GM18907 (cell line): Measurements from ENCODE around the gene PLIN1.

Experiments
- ATAC-seq: cut with Tn5 transposase; IDR thresholded peaks from one replicate; pipeline ENCODE4 v1.9.1; 2021; ENCODE audit warnings: mild to moderate bottlenecking, moderate library complexity; ENCODE audit not compliant: unreplicated experiment

PLIN1 gene

DNA sequence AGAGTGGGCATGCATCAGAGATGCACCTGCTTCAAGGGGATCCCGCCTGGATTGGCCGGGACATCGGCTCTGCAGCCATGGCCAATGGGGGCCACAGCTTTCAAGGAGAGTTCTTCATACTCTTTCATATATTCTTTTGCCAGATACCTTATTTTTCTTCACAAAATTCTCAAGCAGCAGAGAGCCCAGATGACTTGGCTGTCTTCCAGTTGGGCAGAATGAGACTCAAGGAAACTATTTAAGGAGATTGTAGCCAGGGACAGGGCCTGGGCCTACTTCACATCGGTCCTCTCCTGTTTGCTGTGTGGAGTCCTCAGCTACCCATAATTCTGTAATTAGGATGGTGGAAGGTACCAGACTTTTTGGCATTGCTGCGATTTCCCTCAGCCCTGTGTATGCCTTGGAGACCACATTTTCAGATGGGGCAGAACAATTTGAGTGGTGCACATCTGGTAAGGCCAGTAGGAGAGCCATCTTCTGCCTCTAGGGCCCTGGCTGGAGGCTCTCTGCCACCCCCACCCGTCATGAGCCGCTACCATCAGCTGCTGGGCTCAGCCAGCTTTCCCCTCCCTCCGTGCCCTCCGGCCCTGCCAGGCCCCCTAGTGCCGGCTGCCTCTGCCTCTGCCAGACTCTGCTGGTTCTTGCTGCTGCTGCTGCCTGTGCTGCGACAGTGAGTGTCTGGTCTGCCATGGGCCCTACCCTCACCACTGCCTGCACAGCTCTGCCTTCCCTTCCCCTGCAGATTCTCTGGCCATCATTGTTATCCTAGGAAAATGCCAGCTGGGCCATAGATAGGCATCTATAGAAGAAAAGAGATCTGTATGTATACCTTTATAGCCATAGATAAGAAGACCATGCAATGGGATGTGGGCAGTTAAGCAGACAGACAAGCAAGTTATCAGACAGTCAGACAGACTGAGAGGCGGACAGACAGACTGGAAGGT lies 6.7 kb downstream of the PLIN1 start:
- ATAC-seq: no peak

DNA sequence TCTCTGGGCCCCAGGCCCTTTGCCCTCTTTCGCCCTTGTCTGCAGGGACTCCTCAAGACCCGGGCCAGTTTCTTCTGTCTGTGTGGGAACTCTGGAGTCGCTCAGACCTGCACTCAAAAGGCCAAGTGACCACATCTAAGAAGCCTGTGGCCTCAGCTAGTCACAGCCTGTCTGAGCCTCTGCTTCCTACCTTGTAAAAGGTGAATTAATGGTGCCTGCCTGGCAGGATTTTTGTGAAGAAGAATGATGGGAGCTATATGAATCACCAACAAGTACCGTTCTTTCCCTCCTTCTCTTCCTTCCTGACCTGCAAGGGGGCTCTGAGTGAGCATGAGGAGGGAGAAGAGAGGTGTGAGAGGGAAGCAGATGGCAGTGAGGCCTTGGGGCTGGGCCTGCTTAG lies 7.5 kb downstream of the PLIN1 start:
- no peak for ATAC-seq

DNA sequence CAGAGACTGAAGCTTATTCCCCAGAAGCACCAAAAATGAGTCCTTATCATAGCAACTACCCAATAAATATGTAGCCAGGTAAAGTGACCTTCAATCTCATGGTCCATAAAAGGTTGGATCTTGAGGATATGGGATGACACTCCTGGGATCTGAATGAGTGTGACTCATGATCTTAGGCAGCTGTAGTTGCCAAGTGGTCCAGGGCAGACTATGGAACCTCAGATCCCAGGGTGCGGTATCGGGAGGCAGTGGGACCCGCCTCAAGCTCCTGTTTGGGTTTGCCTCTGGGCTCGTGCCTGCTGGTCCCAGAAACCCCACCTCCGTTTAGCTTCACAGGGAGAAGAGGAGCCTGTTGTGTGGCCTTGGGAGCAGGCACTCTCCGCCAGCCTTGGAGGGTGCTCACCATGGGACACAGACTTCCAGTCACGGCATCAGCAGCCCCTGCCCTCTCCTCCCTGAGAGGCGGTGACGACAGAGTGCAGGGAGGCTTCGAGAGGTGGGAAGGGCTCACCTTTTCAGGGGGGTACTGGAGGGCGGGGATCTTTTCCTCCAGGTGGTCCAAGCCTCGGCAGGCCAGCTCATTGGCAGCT lies 8.1 kb downstream of the PLIN1 start:
- no peak for ATAC-seq

DNA sequence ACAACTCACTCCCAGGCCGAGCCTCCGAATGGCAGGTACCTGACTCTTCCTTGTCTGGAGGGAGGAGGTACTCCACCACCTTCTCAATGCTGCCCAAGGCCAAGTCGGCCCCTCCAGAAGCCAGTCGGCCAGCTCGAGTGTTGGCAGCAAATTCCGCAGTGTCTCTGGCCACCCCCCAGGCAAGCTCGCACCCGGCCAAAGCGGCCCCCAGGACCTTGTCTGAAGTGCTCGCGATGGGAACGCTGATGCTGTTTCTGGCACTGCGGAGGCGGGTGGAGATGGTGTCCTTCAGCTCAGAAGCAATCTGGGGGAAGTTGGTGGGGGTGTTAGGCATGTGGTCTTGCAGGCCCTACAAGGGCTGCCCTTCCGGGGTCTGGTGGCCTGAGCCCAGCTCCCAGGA lies 9.2 kb downstream of the PLIN1 start:
- ATAC-seq: no peak

DNA sequence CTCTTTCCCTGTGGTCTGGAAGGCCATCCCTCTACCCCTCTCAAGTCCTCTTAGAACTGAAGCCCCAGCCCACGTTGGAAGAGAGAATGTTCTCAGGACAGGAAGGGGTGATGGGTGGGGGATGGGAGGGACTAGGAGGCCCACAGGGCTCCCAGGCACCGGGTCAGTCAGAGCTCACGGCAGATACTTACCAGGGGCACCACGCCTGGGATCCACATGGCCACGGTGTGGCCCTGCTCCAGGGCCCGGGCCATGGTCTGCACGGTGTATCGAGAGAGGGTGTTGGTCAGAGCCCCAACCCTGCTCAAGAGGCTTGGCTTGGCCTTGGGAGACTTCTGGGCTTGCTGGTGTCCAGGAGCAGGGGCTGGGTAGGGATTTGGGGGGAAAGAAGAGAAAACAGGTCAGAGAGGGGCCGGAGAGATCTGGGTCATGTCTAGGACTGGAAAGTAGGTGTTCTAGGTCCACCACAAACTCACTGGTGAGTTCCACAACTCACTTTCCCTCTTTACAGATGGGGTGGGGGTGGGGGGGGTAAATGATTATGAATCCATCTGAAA lies 9.8 kb downstream of the PLIN1 start:
- no peak for ATAC-seq

DNA sequence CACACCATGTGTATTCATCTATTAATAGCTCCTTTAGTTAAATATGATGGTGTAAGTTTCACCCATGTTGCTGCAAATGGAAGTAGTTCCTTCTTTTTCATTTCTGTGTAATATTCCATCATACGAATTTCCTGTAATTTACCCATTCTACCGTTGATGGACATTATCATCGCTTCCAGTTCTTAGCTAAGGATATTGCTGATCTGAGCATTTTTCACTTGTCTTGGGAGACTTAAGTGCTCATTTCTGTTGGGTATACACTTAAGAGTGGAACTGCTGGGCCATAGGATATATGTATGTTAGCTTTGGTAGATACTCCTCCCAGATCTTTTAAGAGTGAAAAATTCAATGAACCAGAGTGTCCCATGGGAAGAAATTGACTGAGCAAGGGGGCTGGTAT lies 11.0 kb downstream of the PLIN1 start:
- no peak for ATAC-seq

DNA sequence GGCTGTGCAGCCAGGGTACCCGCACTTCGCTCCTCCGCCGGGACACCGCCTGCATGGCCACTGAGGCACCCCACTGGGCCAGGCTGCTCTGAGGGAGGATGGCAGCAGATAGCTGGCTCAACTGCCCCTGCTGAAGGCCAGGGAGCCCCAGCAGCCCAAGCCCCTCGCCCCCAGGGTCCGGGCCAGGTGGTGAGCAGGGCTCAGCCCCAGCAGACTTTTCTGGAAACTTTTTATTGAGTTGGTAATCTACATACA lies 11.5 kb downstream of the PLIN1 start:
- no peak for ATAC-seq

DNA sequence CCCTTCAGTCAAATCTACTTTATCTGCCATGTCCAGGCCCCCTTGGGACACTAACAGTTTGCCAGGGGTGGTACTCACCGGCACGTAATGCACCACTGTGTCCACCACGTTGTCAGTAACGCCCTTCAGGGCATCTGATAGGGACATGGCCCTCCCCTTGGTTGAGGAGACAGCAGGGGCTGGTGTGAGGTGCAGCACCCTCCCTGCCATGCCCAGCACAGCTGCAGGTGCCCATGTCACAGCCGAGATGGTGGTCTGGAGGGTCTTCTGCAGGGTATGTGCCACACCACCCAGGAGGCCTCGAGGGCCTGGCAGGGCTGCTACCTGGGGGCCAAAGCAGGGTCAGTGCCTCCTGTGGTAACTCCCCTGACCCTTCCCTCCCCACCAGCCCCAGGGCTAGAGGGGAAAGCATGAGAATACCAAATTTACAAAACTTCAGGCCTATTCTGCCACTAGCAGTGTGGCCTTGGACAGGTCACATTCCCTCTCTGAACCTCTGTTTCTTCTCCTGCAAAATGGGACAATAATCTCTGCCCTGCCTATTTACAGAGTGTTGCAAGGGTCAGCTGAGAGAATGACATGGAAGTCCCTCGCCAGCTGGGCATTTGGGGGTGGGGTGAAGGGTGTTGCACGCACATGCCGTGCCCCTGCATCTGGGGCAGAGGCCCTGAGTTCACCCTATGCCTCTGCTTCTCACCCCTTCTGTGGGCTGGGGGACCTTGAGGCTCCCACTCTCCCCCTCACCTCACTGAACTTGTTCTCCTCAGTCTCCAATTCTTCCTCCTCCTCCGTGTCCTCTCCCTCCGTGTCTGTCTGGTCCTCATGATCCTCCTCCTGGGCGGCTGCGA lies 12.1 kb downstream of the PLIN1 start:
- no peak for ATAC-seq

DNA sequence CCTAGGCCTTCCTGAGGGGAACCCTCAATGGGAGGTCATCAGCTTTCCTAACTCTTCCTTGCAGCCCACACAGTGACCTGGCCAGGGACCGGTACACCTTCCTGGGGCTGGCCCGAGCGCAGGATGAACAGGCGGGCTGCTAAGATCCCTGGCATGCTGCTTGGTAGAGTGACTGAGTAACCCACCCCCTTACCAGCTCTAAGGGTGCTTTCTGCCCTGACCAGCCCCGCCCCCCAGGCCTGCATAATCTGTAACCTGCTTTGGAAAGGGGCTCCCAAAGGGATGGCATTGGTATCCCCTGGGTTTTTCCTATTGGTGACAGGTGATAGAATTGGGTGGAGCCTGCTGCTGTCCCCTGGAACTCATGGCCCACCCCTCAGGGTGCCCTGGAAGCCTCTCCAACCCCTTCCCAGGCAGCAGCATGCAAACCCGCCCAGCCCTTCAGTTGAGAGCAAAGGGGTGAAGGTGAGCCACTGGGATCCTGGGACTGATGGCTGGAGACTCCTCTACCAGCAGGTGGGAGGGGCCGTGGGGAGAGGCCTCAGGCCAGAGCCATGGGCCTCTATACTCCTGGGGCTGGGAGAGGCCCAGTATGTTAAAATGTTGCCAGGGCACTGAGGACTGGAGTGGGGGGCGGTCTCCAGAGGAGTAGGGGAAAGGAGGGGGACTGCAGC lies 12.8 kb downstream of the PLIN1 start:
- no peak for ATAC-seq

DNA sequence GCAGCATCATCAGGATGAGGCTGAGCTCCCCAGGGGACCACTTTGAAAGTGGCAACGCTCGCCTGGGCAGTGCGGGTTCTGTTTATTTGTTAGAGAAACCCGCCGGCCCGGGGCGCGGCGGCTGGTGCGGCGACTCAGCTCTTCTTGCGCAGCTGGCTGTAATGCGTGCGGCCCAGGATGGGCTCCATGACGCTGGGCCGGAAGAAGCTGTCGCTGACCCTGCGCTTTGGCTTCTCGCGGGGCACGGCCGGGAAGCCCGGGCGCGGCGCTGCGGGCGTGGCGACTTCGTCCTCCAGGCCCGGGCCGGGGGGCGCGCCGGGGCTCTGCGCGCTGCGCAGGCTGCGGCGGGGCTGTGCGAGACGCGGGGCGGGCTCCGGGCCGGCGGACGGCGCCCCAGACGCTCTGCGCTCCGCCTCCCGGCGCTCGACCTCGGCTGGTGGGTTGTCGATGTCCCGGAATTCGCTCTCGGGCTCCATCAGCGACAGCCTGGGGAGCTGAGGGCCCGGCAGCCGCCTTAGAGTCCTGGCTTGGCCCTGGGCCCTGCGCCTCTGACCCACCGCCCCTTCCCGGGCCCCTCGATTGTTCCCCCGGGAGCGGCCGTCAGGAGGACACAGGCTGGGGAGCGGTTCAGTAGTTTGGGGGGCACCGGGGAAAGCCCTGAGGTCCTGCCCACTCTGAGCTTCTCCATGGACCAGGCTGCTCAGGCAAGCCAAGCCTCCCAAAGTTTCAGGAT lies 13.6 kb downstream of the PLIN1 start:
- no peak for ATAC-seq

DNA sequence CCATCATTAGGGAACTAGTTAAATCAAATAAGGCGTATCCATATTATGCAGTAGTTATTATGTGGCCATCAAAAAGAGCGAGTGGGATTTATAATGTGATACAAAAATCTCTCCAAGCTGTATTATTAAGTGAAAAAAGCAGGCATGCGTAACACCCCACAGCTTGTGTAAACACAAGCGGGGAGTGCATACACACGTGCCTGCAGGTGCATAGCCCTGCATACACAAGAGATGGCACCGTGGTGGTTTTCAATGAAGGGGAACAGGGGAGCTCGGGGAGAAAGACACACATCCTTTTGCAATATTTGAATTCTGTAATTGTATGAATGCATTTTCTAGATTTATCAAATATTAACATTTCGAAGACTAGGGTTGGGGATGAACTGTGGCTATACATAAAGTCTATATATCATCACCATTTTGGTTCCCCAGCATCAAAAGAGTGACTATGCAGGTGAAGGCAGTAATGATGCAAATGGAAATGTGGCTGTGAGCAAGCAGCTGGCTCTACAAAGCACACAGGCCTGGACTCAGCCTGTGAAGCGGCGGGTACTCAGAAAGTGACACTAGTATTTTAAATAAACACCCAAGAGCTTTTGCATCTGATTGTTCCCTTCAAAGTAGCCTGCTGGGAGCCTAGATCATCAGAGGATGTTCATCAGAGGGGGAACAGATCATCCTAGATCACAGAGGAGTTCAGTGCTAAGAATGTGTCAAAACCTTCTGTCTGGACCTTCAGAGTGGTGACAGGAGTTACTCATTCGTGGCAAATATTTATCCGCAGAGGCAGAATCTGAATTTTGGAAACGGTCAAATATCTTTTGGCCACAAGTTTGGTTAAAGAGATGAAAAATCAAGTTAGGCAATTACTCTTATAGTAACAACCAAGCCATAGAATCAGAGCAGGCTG lies 14.5 kb downstream of the PLIN1 start:
- no peak for ATAC-seq

DNA sequence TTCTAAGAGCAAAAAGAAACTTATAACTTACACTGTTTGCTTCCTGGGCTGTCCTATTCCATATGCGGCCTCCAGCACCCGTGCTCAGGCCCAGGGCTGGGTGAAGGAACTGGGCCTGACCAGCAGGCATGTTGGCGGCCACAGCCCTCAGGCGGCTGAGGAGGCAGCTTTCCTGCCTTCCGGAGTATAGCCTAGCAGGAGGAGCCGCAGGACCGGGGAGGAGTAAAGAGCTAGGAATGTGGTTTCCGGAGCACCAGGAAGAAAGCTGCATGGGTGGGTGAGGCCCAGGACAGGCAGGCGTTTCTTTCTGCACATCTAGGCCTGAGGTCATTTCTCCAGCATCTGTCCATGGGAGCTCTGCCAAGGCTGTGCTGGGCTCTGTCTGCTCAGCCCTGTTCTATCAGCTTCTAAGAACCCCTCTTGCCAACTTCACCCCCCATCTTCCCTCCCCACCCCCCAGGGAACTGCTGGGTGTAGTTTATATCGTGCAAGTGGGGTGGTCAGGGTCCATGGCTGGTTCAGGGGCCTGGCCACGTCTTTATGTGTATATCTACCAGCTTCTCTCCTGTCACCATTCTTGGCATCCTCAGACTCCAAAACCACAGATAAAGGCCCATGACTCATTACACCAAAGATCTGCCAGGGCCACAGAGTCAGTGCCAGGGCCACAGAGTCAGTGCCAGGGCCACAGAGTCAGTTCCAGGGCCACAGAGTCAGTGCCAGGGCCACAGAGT lies 16.1 kb downstream of the PLIN1 start:
- ATAC-seq: no peak

DNA sequence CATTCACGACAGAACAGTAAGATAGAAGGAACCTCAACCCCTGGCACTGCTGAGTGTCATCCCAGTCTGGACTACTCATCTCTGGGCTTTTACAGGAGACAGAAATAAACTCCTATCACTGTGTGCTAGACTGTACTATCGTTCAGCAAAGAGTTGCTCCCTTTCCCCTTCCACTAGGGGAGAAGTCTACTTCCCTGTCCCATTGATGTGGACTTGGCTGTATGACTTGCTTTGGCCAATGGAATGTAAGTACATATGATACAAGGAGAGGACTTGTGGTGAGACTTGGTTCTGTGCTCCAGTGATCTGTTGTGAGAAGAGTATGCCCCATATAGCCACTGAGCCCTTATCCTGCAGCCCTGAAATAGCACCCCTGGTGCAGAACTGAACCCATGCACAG lies 18.6 kb downstream of the PLIN1 start:
- no peak for ATAC-seq

DNA sequence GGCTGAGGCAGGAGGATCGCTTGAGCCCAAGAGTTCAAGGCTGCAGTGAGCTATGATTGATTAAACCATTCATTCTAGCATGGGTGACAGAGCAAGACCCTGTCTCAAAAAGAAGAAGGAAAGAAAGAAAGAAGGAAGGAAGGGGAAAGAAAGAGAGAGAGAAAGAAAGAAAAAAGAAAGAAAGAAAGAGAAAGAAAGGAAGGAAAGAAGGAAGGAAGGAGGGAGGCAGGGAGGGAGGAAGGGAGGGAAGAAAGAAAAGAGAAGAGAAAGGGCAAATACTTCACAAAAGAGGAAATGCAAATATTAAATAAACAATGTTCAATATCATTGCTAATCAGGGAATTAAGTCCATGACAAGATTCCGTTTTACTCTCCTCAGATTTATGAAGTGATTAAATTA lies 19.9 kb downstream of the PLIN1 start:
- no peak for ATAC-seq

DNA sequence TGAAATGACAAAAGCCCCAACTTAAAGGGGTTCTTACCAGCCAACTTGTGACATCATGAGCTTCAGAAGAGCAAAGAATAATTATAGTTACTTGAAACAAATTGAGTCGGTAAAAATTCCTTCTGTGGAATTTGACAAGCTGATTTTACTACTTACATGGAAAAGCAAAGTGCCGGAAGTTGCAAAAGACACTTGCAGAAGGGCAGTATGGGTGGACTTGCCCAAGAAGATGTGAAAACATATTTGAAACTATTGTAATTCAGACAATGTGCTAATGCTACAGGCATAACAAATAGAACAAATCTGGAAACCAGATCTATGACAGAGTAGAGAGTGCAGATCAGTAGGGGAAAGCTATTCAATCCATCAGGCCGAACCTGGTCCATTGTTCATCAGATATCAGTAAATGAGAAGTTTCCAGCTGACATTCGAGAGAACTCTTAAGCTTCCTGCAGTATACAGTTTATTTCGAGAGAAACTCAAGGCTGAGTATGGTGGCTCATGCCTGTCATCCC lies 21.4 kb downstream of the PLIN1 start:
- no peak for ATAC-seq

DNA sequence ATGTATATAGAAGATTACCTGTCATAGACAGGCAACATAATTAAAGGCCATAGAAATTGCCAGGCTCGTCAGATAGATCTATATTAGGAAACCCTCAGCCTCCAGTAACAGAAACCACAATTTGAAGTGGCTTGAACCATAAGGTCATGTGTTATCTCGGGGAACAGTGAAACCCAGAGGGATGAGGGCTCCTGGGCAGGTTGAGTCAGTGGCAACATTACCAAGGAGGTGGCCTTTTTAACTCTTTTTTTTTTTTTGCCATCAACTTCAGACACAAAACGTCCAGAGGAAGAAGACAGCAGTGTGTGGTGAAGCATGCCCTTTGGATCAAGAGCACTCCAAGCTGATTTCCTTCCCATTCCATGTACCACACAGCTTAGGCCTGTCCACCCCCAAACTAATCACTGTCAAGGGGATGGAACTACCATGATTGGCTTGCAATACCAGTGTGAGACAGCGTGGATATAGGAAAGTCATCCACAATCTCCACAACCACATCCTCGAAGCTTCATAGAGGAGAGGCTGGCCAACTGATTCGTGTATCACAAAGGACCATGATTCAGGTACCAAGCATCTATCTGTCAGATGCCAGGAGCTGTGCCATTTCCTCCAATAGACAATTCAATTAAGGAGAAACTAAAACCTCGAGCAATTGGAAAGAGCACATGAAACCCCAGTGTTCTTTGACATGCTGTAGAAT lies 22.9 kb downstream of the PLIN1 start:
- ATAC-seq: no peak

DNA sequence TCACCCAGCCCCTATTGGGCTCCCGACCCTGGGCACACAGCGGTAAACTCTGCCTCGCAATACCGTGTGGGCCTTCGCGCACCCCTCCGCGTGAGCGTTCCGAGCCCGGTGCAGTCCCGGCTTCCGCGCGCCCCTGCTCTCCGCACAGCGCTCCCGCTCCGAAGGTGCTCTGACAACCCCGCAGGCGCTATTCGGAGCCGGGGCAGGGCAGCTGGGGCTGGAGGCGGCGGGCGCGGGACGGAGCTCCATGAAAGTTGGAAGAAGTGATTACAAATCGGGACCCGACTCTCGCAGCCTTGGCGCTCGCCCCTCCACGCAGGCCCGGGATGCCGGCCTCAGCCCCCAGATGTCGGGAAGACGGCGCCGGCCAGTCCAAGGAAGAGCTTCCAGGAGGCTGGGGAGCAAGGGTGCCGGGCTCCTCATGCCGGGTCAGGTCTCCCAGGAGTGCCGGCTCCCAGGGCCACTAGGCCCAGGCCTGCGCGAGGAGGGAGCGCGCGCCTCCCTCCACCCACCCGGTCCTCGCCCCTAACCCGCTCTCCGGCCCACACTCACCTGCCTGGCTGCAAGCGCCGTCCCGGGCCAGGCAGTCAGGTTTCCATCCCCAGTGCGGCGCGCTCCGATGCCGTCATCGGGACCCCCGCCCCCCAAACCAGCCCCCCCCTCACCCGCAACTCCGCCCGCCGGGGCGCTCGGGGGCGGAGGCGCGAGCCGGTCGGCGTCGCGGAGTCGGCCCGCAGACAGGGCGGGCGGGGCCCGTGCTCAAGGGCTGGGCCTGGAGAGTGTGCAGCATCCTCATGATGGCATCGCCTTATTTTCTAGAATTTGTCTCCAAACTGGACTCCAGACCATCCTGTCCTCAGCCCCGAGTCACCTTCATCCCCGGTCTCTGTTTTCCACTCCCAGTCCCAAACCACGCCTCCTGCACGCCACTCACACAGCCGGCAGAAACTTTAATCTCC lies 24.0 kb downstream of the PLIN1 start, which contains the start of gene KIF7:
Gene KIF7, minus strand, starts transcription at position 621 of the 959 bp plus-strand sequence. CDS start 2,537 bp downstream, outside the sequence.
- no peak for ATAC-seq
